OCI-LY3 (cell line): ENCODE measurements around the gene UROC1.

Source experiments
- CTCF ChIP-seq: fragments of 200-600, 300-600 bp; sonication (generic); IDR thresholded peaks from 2 replicates; pipeline ENCODE4 v1.5.1; 2014; ENCODE audit warnings: antibody characterized with exemption, low read length, low read depth
- EZH2phosphoT487 ChIP-seq: fragments of 200-600 bp; shearing (Covaris generic); IDR thresholded peaks from 2 replicates; pipeline ENCODE4 v1.6.1; 2018; ENCODE audit warnings: antibody characterized with exemption, mixed run types, low read depth

- TF ChIP-seq EZH2phosphoT487 (no peak), CTCF (no peak)
Measured at GRCh38 chr3:126537730-126538281, 20.2 kb upstream of the UROC1 start.
